Cardiac fibroblast (primary cell): ENCODE measurements around the gene SLC1A1.
A peak's percentile ranks its signal among the peaks of the same experiment; 100 is the strongest.

Experiments used
- DNase-seq, 2 donors: peaks; one replicate each; pipeline versions ENCODE4 v3.0.0 to v3.0.0-alpha.2; 2010; ENCODE audit warnings: low read depth in 2 of 2
- H3K4me3 ChIP-seq, 2 donors: replicated peaks in 1 of 2; 1 replicate in 1 of 2; 2 replicates in 1 of 2; pipeline ENCODE4 v1.5.1; 2011; ENCODE audit warnings: low read depth in 2 of 2, low read length in 2 of 2, mild to moderate bottlenecking in 2 of 2, moderate library complexity in 1 of 2
- CTCF ChIP-seq: IDR thresholded peaks from one replicate; pipeline ENCODE4 v1.5.1; 2011; ENCODE audit warnings: low read depth, mild to moderate bottlenecking, low read length, inconsistent platforms

Gene SLC1A1

GRCh38 chr9:4548811-4549725, 58.8 kb downstream of the SLC1A1 start:
- no peak overlapping the region for H3K4me3 ChIP-seq
- TF ChIP-seq CTCF: peak; percentile 52
- peak; percentile 6 to 32 for DNase-seq

GRCh38 chr9:4549751-4550295, 59.6 kb downstream of the SLC1A1 start:
- peak in 1 of 2 donors; percentile 26 for DNase-seq
- no peak overlapping the region for H3K4me3 ChIP-seq
- TF ChIP-seq CTCF: no peak

- no peak for TF ChIP-seq CTCF
- DNase-seq: peak; percentile 36 to 53
- H3K4me3 ChIP-seq: no peak overlapping the region
Observed at GRCh38 chr9:4550777-4551484, 60.7 kb downstream of the SLC1A1 start.

GRCh38 chr9:4553951-4554381, 63.7 kb downstream of the SLC1A1 start:
- TF ChIP-seq CTCF: no peak
- peak; percentile 36 to 68 for DNase-seq
- no peak overlapping the region for H3K4me3 ChIP-seq

GRCh38 chr9:4555236-4555635, 65.0 kb downstream of the SLC1A1 start:
- no peak for TF ChIP-seq CTCF
- peak; percentile 39 to 80 for DNase-seq
- H3K4me3 ChIP-seq: no peak overlapping the region

- no peak for TF ChIP-seq CTCF
- no peak for DNase-seq
- no peak overlapping the region for H3K4me3 ChIP-seq
Observed at GRCh38 chr9:4558371-4558998, 68.2 kb downstream of the SLC1A1 start.
